Purkinje cell (primary cell): ENCODE results near the gene SLC6A16. TPM values are rescaled to one million over a fixed set of nuclear protein-coding genes. Genes with fewer than 3 reads are reported as not detected.

ENCODE experiments used
- polyA plus RNA-seq: library from polyadenylated mRNA; unstranded; fragments of >200 nt; fragmentation: Nextera tagmentation; gene quantifications from 2 replicates; pipeline ENCODE4 v1.2.1, GENCODE V29; 2014

The SLC6A16 gene
- polyA plus RNA-seq: 0.69 TPM in 1 of 2 replicates, not detected in the other

DNA sequence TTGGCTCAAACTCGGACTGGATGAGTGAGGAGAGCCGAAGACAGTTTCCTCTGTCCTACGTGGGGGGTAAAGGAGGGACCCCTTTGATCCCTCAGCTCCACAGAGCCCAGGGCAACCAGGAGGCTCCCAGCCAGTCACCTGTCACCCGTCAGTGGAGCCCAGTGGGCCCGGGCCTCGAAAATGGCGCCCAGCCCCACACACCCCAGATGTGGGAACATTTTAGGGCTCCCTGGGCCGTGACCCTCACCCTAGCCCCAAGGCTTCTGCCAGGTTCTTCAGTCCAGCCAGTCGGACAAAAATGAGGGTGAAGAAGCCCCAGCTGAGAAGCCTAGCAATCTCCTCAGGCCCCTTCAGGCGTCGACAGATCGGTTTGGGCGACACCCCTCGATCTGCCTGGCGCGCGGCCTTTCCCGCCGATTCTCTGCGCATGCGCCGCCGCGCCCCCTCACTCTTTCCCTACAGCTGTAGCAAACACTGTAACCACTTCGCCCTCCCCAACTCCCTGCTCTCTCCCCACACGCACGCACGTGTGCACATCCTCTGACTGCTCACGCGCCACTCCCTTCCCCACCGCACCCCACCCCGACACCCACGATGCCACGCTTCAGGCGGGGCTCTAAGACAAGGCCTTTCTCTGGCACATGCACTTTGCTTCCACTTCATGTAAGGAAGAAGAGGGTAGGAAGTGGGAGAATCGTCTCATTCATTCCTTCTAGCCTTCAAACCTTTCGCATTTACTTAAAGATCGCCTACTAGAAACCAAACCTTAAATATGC lies at the start of gene SLC6A16:
SLC6A16 (minus strand) TSS at position 391 of the 776 bp plus-strand sequence. CDS start 13,844 bp downstream, outside the sequence.

DNA sequence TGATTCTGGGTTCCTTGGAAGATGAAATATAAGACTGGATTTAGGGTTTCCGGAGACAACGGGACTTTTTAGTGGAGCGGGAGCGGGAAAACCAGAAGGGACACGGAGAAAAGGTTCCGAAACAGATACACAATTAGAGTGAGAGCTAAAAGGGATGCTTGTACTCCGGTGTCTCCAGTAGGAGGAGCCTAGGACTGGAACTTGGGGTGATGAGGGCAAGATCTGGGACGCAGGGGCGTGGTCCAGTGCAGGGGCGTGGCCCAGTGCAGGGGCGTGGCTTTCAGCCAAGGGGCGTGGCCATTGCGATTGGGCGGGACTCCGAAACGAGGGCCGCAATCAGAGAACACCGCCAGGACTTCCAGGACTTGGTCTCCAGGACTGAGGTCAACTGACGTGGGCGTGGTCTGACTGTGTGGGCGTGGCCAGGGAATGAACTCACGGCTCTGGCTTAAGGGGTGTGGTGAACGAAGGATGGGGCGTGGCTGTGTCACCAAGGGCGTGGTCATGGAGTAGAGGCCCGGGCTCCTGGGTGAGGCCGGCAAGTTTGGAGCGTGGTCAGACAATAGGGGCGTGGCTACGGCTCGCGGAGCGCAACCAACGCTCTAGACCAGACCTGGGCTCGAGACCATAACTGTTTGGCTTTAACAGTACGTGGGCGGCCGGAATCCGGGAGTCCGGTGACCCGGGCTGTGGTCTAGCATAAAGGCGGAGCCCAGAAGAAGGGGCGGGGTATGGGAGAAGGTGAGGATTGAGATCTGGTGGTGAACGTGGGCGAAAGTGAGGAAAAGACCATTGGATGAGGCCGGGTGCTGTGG lies 38.5 kb upstream of the SLC6A16 start, which contains the start of gene DKKL1:
DKKL1 (plus strand) TSS at position 610 of the 815 bp plus-strand sequence; CDS start at position 732, 122 bp downstream.

DNA sequence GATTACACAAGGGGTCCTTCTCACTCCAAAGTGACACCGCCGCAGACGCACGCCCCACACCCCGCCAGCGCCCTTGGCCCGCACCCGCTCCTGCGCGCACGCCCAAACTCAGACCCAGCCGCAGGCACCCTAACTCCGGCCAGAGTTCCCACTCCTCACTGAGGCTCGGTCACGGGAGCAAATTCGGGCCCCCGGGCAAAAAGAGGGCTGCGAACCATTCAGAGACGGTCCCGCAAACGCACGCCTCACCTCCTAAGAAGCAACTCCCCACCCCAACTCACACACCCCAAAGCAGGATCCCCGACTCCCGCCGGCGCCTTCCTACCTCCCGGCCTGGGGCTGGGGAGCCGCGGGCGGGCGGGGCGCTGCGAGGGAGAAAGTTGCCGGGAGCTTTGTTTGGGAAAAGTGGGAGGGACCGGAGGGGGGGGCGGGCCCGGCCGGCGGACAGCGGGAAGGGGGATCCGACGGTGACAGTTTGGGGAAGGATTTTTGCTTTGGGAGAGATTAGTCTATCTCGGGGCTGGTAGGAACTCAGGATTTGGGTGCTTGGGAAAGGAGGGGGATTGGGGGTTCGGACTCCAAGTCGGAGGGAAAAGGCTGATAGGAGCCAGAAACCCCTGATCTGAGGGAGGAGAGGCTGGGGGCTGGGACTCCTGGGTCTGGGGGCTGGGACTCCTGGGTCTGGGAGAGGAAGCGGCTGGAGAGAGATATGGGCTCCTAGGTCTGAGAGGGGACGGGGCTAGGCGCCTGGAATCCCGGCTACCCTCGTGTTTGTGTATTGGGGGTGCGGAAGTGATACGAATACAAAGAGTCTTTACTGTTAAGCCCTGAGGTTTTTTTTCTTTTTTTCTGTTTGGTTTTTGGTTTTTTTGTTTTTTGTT lies 37.3 kb upstream of the SLC6A16 start, which contains the start of gene TEAD2:
TEAD2 (minus strand) TSS at position 369 of the 881 bp plus-strand sequence. CDS start 2,341 bp downstream, outside the sequence.

DNA sequence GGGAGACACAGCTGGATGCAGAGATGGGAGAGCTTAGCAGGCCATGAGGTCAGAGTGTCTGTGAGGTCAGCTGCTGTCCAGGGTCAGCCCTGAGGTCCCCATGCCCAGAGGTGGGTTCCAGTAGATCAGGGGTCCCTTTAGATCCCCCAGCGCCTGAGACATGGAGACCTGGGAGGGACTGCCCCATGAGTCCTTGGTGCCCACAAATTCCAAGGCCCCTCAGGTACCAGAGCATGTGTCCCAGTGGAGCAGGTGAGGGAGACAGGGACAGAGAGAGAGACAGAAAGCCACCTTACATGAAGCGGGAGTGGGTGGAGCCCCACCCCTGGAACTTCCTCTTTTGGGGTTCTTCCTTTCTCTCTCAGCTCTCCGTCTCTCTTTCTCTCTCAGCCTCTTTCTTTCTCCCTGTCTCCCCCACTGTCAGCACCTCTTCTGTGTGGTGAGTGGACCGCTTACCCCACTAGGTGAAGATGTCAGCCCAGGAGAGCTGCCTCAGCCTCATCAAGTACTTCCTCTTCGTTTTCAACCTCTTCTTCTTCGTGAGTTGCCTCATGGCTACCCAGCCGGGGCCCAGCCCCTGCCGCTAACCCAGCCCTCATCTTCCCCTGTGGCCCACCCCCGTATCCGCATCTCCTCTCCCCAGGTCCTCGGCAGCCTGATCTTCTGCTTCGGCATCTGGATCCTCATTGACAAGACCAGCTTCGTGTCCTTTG lies 10.2 kb upstream of the SLC6A16 start, which contains the start of gene CD37:
CD37 (plus strand) TSS at position 336 of the 713 bp plus-strand sequence; CDS start at position 471, 135 bp downstream.

Other genes starting within 250 kb of the SLC6A16 start
- gene SNRNP70, start 239.7 kb downstream of the SLC6A16 start, polyA plus RNA-seq: 6.3 and 7.5 TPM in 2 replicates
- gene LIN7B, start 210.8 kb downstream of the SLC6A16 start, polyA plus RNA-seq: 34.2 and 35.7 TPM in 2 replicates
- gene C19orf73, start 206.0 kb downstream of the SLC6A16 start, polyA plus RNA-seq: 4.2 TPM in 1 of 2 replicates, not detected in the other
- 1.2 and 9.4 TPM in 2 replicates for gene PPFIA3, start 205.6 kb downstream of the SLC6A16 start, polyA plus RNA-seq
- not detected in 2 replicates for gene HRC, start 169.8 kb downstream of the SLC6A16 start, polyA plus RNA-seq
- 0.55 and 2.0 TPM in 2 replicates for gene TRPM4, start 167.4 kb downstream of the SLC6A16 start, polyA plus RNA-seq
- gene CD37, start 10.2 kb upstream of the SLC6A16 start, polyA plus RNA-seq: 0.86 and 9.6 TPM in 2 replicates
- 2.0 TPM in 1 of 2 replicates, not detected in the other for gene TEAD2, start 37.2 kb upstream of the SLC6A16 start, polyA plus RNA-seq
- not detected in 2 replicates for gene DKKL1, start 38.7 kb upstream of the SLC6A16 start, polyA plus RNA-seq
- not detected in 2 replicates for gene KASH5, start 63.1 kb upstream of the SLC6A16 start, polyA plus RNA-seq
- gene PTH2, start 98.2 kb upstream of the SLC6A16 start, polyA plus RNA-seq: not detected in 2 replicates
- gene GFY, start 100.2 kb upstream of the SLC6A16 start, polyA plus RNA-seq: 0.67 TPM in 1 of 2 replicates, not detected in the other
- gene SLC17A7, start 116.3 kb upstream of the SLC6A16 start, polyA plus RNA-seq: 3.2 and 81.0 TPM in 2 replicates
- gene PIH1D1, start 126.6 kb upstream of the SLC6A16 start, polyA plus RNA-seq: 6.2 and 14.4 TPM in 2 replicates
- 2.2 and 2.8 TPM in 2 replicates for gene ALDH16A1, start 128.0 kb upstream of the SLC6A16 start, polyA plus RNA-seq
- 1.0 TPM in 1 of 2 replicates, not detected in the other for gene FLT3LG, start 149.0 kb upstream of the SLC6A16 start, polyA plus RNA-seq
- 290 and 308 TPM in 2 replicates for gene RPL13A, start 162.4 kb upstream of the SLC6A16 start, polyA plus RNA-seq
- 911 and 988 TPM in 2 replicates for gene RPS11, start 171.2 kb upstream of the SLC6A16 start, polyA plus RNA-seq
- gene FCGRT, start 187.5 kb upstream of the SLC6A16 start, polyA plus RNA-seq: 1.3 and 1.9 TPM in 2 replicates
- not detected in 2 replicates for gene RCN3, start 202.8 kb upstream of the SLC6A16 start, polyA plus RNA-seq